Activated CD8-positive, alpha-beta memory T cell treated with anti-CD3 and anti-CD28 coated beads for 48 hours (primary cell): ENCODE data around the gene THRB.
"Not testable (repeated sequence)": the region's sequence is repeated elsewhere in the genome, so short reads cannot be mapped to it uniquely, and the experiment has no call there.

Experiments
- DNase-seq, 3 experiments: peaks; one replicate each; pipeline ENCODE4 v3.0.0-alpha.2; 2020; ENCODE audit warnings: low read depth in 2 of 3, low spot score in 2 of 3

Gene THRB

DNA sequence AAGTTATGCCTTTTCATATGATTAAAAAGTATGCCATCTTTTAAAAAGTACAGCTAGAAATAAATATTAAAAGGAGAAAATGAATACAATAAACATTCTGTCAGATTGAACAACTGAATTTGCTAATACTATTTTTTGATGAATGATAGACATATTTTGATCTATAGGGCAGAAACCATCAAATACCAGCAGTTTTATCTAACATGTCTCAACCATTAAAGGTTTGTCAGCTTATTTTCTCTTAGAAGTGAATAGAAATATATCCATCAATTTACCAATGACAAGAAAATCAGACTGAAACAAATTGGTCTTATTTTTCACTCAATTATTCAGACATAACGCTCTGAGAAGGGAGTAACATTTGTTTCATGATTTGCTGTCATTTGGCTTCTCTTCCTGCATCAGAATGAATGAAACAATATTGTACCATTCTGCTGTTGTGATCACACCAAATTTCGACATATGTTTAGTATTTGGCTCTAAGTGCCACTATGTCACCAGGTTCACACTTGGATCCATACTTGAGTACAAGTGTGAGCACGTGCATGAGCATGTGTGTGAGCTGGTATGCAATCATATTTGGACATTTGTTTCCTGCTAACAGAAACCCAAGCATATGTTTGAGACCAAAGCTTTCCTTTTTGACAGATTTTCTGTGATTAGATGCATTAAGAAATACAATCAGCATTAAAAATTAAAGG, 86.5 kb downstream of the THRB start:
- DNase-seq, result no peak

- no peak for DNase-seq
These were observed 87.8 kb downstream of the THRB start for GRCh38 chr3:24406900-24407299.

DNA sequence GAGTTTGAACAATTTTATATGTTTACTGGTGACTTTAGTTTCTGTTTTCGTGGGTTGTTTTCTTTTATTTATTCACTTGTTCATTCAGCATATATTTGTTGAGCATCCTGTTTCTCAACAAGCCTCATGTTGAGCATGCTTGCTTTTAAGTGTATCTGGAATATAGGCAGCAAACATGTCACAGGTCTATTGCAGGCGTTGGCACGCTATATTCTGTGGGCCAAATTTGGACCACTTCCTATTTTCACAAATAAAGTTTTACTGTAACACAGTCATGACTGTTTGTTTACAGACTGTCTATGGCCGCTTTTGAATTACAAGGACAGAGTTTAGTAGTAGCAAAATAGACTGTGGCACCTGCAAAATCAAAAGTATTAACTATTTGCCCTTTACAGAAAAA, 89.6 kb downstream of the THRB start:
- no peak for DNase-seq

GRCh38 chr3:24401811-24402185, 92.9 kb downstream of the THRB start:
- no peak for DNase-seq

- no peak for DNase-seq
These were observed 93.4 kb downstream of the THRB start for GRCh38 chr3:24401090-24401810.

GRCh38 chr3:24400450-24400849, 94.2 kb downstream of the THRB start:
- DNase-seq, result no peak

DNA sequence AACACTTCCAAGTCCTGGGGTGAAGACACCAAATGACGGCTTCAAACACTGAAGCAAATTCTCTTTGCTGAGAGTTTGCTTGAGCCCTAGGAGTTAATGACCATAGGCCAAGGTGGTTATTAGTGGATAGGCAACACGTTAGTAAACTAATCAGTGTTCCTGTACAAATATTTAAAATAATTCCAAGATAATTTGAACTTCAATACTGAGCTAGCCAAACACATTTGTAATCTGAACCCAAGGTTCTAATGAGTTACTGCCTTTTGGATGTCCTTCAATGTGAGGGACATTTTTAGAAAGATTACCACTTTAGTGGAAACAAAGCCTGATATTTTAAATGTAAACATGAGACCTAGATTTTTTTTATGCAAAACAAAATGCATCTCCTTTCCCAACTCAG, 94.6 kb downstream of the THRB start:
- no peak for DNase-seq

DNA sequence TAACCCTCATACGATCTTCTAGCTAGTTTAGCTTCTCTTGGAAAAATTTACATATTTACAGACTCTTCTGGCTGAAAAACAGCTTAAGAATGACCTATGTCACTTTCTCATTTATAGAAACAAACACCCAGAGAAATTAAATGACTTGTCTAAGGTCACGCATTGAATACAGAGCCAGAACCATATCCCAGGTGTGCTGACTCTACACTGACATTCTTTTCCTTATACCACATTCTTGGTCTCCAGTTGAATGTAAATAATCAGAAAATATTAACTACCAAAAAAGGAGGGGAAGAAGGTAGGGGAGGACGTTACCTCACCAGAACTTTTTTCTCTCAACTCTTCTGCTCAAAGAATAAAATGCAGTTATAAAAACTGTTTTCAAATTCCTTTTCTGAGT, 95.0 kb downstream of the THRB start:
- no peak for DNase-seq

- DNase-seq, result not testable (repeated sequence)
These were observed 95.9 kb downstream of the THRB start for GRCh38 chr3:24398712-24399111.

DNA sequence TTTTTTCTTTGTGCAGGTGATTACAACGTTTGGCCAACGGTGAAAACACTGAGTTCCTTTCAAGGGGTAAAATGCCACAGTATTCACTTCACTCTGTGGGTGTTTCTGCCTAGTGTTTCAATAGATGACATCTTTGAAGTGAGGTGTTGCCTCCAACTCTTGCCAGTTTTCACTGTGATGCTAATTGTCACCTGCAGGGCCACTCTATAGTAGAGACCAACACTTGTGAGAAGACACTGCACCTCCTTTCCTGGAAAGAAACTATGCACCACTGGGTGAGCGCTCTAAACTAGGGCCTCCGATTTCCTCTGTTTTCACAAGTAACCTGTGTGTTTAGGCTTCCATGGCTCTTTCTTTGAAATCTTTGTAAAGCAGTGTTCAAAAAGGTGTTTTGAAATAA, 98.3 kb downstream of the THRB start:
- no peak for DNase-seq

DNA sequence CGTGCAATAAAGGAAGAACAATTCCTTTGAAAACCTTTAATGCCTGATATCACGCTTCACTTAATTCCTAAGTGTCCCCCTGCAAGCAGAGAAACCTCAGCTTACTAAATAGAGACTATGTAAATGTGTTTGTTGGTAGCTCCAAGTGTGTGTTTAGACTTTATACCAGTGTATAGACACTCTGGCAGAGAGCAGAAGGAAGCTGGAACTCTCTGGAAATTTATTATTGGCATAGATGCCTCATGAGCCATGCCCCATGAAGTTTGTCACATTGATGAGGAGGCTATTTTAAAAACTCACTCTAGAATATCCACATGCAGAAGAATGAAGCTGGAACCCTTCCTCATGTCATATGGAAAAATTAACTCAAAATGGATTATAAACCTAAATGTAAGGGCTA, 99.9 kb downstream of the THRB start:
- no peak for DNase-seq

DNA sequence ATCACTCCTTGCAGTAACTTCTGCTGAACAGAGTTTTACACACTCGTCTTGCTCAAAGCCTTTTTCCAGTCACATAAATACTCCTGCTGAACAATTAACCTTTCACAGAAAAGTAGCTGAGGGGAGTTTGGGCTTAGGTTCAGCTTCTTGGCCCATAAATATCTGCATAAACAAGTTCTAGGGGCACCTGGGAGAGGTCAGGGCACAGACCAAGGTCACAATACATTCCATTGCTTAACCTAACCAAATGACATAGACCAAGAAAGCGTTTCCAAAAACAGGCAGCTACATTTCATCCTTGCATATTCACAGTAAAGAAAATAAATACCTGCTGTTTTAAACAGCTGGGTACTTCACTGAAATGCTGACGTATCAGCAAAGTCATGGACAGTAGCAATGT, 101.3 kb downstream of the THRB start:
- no peak for DNase-seq

DNA sequence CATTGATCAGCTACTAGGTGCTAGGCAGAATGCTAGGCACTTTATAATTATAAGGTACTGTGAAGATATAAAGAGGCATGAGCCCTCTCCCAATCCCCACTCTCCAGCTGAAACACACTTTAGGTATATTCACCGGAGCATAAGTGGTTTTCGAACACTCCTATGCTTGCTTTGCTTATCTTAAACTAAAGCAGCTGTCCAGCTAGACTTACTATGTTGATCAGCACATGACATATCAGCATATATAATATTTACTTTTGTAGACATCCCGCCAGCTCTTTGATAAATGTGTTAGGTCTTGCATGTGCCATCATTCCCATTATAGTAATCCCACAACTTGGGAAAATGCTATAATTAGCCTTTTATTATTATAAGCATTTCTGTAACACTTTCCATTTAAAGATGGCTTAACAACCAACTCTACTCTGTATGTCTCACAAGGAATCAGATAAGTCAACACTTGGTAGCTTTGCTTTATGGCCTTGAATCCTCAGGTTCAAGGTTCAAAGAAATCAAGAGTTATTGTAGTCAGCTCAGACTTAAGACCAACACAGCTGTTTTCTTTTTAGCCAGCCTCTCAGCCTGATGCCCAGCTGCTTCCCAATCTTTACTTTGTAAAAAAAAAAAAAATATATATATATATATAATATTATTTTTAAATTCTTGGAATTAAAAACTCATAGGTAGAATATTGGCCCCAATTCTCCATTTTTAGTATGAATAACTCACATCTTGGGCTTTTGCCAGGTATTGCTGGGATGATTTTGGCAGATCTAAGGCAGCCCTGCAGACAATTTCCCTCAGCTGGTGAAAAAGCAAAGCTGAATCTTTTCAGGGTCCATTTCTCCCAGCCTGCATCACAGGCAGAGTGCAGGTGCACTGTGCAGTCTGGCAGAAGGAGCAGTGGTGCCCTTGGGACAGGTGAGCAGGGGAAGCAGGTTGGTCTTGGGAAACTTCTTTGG, 104.2 kb downstream of the THRB start:
- DNase-seq, result no peak

- no peak for DNase-seq
These were observed 105.3 kb downstream of the THRB start for GRCh38 chr3:24389108-24390090.

DNA sequence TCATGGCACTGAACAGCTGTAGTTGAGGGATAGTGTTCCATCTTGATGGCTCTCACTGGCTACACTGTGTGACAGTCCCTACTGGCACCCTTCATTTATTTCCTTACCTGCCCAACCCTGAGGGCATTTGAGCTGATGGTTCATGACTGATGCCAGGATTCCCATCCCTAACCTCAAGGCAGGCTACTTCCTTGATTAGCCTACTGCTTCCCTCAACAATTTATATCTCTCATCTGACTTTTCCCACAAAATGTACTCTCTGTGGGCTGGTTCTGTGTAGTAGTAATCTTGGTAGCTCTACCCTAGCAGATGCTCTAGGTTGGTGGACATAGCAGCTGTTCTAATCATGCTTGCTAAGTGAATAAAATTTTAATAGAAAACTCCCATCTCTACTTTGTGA, 106.0 kb downstream of the THRB start:
- DNase-seq, result no peak

DNA sequence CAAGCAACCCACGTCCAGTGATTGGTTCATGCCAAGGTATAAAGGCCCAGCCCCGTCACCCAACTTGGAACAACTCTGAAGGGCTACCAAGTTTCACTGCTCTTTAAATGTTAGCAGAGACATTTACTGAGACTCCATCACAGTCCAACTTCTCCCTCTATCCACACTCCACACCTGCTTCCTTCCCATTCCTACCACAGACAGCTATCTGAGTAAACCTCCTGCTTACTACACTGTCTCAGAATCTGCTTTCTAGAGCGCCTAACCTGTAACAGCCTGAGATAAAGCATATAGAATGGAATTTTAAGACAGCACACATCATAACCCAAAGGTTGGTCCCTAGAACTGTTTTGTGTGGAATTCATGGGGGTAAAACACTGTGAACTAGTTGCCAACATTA, 106.5 kb downstream of the THRB start:
- DNase-seq, result no peak

GRCh38 chr3:24387493-24387892, 107.2 kb downstream of the THRB start:
- DNase-seq, result no peak

DNA sequence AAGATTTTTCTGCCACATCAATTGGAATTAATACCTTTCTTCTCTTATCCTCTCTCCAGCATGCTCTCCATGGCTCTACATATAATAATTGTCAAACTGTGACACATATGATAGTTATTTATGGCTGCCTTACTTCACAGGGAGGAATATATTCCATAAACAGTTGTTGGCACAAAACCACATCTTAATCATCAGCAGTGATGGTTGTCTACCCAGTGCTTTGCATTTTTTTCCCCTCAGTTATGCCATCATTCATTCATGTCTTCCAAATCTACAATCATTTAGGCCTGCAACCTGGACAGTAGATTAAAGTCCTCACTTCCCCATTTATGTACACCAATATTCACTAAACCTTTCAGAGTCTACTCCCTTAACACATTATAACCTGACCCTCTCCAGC, 107.7 kb downstream of the THRB start:
- no peak for DNase-seq

DNA sequence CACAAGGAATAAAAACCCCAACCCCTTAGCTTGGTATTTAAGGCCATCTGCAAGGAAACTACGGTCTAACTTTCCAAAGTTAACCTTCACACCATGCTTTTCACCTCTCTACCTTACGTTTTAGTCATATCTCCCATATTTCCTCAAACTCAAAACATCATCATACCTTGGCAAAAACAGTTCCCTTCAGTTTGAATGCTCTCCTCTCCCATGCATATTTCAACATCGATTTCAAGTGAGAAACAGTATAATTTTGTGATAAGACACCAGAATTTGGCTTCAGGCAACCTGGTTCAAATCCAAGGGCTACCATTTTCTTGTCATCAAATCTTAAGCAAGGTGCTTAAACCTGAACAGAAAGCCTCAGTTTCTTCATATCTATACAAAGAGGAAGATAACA, 108.2 kb downstream of the THRB start:
- no peak for DNase-seq

DNA sequence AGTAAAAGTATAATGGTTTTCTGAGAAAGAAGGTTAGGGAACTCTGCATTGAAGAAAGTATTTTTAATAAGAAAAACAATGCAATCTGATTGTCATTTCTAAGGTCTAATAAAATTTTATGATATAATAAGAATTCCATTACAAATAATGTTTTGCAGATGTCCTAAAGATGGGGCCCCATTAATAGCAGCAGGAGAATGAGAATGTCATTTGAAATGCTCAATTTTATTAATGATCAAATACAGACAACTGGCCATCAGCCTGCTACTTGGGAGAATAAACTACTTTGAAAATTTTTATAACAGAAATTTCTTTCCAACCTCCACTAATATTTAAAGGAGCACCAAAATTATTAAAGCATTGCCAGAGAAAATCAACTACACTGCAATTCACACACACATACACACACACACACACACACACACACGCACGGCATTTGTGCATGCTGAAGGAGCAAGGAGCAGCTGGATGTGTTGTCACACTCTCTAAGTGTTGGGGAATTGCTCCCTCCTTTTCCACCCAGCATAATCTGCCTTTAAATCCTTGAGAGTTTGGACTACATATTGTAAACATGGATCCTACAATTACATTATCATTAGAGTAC, 109.5 kb downstream of the THRB start:
- DNase-seq, result no peak
